ENCODE measurements around the gene CFAP58.

The CFAP58 gene

DNA sequence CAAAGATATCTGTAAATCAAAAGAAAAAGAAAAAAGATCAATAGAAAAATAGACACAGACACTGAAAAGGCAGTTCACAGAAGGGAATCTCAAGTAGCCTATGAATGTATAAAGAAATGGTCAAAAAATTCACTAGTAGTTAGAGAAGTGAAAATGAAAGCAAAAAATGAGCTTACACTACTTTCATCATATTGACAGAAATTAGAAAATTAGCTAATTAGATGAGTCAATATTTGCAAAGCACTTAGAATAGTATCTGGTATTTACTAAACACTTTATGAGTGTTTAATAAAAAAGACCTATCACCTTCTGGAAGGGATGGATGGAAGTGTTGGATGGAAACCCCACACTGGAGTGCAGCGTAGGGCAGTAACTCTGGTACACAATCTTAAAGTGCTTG is 1.7 kb upstream of the CFAP58 start:
- no peak overlapping the region for H3K27ac ChIP-seq
- TF ChIP-seq, protein P1, sequence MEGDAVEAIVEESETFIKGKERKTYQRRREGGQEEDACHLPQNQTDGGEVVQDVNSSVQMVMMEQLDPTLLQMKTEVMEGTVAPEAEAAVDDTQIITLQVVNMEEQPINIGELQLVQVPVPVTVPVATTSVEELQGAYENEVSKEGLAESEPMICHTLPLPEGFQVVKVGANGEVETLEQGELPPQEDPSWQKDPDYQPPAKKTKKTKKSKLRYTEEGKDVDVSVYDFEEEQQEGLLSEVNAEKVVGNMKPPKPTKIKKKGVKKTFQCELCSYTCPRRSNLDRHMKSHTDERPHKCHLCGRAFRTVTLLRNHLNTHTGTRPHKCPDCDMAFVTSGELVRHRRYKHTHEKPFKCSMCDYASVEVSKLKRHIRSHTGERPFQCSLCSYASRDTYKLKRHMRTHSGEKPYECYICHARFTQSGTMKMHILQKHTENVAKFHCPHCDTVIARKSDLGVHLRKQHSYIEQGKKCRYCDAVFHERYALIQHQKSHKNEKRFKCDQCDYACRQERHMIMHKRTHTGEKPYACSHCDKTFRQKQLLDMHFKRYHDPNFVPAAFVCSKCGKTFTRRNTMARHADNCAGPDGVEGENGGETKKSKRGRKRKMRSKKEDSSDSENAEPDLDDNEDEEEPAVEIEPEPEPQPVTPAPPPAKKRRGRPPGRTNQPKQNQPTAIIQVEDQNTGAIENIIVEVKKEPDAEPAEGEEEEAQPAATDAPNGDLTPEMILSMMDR (IDR thresholded peaks at IDR 0.05) = no peak
- no peak for TF ChIP-seq ZFX (IDR thresholded peaks at IDR 0.05; ENCODE audit: borderline replicate concordance)

DNA sequence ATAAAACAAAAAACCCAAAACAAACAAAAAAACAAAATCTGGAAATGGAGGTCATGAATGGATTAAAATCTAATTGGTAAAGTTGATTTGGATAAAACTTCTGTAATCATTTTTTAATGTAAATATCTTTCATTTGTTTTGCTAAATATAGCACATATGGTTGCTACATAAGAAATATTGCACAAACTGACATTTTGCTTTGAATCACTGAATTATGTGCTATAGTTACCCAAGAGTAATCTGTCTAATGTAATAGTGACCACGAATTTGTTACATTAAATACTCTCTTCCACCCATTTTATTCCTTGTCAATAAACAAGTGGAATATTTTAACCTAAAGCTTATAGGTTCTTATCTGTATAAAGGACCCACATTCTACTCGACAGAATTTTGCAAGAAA is 6.2 kb downstream of the CFAP58 start:
- H3K27ac ChIP-seq = no peak overlapping the region
- TF ChIP-seq, protein P1 (IDR thresholded peaks at IDR 0.05) = no peak
- no peak for TF ChIP-seq ZFX (IDR thresholded peaks at IDR 0.05; ENCODE audit: borderline replicate concordance)

DNA sequence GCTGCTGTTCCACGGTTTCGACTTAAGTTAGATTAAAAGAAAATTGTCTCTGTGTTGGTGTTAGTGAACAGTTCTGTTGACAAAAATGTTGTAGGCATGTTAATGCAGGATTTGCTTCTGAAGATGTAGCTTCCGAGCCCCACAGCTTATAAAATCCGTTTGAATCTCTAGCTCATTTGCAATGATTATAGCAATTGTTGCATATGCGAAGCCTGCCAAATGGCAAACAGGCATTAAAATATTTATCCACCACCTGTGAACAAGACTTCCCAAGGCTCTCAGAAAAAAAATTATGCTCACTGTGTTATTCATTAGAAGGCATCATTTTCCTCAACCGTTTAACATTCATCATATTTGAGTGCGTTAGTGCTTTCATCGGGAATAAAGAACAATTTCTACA is 14.3 kb downstream of the CFAP58 start:
- TF ChIP-seq, protein P1 (IDR thresholded peaks at IDR 0.05) = no peak
- TF ChIP-seq ZFX (IDR thresholded peaks at IDR 0.05; ENCODE audit: borderline replicate concordance) = no peak
- no peak overlapping the region for H3K27ac ChIP-seq

DNA sequence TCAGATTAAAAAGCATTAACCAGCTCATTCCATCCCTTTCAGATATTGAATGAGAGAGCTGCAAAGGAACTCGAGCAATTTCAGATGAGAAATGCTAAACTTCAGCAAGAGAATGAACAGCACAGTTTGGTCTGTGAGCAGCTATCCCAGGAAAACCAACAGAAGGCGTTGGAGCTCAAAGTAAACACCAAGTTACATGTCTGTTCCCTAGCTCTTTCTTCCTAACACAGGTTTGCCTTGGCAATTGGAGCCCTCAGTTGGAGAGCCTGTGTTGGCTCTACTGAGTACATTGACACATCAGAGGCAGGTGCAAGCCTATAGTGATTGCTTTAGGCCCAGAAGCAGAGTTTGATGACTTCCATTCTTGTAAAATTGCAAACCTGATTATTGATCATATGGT is 14.7 kb downstream of the CFAP58 start:
- TF ChIP-seq, protein P1 (IDR thresholded peaks at IDR 0.05) = no peak
- TF ChIP-seq ZFX (IDR thresholded peaks at IDR 0.05; ENCODE audit: borderline replicate concordance) = no peak

DNA sequence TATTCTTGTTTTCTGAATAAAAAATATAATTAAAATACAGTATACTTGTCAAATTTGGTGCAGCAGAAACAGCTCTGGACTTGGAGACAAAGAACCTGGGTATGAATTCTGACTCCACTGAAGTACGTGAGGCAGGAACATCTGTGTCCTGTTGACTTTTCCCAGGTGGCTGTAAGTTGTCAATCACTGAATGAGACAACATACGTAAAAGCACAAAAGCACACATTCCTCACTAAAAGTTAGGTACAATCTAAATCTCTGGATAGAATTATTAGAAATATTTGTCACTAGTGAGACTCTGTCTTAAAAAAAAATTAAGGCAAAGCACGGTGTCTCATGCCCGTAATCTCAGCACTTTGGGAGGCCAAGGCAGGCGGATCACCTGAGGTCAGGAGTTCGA is 18.1 kb downstream of the CFAP58 start:
- TF ChIP-seq, protein P1 (IDR thresholded peaks at IDR 0.05) = no peak
- no peak for TF ChIP-seq ZFX (IDR thresholded peaks at IDR 0.05; ENCODE audit: borderline replicate concordance)

More for the DNA sequence above, 14.7 kb downstream of the CFAP58 start:
- H3K27ac ChIP-seq = no peak overlapping the region

DNA sequence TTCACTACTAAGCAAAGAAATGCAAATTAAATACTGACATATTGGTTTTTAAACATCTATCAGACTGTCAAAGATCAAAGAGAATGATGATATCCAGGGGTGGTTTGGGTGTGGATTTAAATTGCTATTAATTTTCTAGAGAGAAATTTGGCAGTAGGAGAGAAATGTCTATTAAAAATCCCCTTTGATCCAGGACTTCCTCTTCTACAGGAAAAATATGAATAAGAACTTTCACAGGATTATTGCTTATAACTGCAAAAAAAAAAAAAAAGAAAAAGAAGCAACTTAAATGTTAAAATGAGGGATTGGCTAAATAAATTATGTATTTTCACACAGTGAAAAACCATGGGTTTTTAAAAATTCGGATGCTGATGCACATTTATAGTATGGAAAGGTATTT is 21.0 kb downstream of the CFAP58 start:
- H3K27ac ChIP-seq = no peak overlapping the region
- TF ChIP-seq, protein P1 (IDR thresholded peaks at IDR 0.05) = no peak
- no peak for TF ChIP-seq ZFX (IDR thresholded peaks at IDR 0.05; ENCODE audit: borderline replicate concordance)

More for the DNA sequence above, 18.1 kb downstream of the CFAP58 start:
- no peak overlapping the region for H3K27ac ChIP-seq

DNA sequence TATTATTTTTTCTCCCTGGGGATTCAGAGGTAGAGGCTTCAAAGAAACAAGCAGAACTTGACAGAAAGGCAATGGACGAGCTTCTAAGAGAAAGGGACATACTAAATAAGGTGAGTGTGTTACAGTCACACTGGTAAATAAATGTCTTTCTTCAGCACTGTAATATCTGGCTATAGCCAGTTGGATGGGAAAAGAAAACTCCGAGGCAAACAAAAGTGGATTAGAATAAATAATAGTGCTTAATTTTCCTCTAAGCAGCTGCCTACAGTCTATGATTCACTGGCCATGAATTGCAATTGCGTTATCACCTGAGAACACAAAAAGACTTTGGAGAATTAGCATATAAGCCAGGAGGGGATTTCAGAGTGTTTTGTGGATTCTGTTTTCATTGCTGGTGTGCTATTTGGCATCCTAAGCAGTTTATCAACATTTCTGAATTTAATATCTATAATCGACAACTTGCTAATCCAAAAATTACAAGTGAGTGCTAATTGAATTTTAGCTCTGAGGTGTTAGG is 23.2 kb downstream of the CFAP58 start:
- H3K27ac ChIP-seq = no peak overlapping the region

More for the DNA sequence above, 23.2 kb downstream of the CFAP58 start:
- TF ChIP-seq ZFX (IDR thresholded peaks at IDR 0.05; ENCODE audit: borderline replicate concordance) = no peak
- TF ChIP-seq, protein P1 (IDR thresholded peaks at IDR 0.05) = no peak
